ENCODE data around the gene TMOD3. TPM values are rescaled to one million over a fixed set of nuclear protein-coding genes. Genes with fewer than 3 reads are reported as not detected.

Gene TMOD3
- total RNA-seq, 1 donor from 2014 or later, result 37.4 TPM

- Mint-ChIP-seq H3K4me3 (ENCODE audit: low read depth) (no peak overlapping the region), H3K4me1 (ENCODE audit: low read depth) (peaks cover 12% of the 10 kb centered on the region), H3K27ac (no peak overlapping the region), H3K9me3 (ENCODE audit: low read depth) (no peaks in the 10 kb centered on the region), H3K27me3 (no peaks in the 10 kb centered on the region), H3K36me3 (ENCODE audit: insufficient read depth) (peaks cover 15% of the 10 kb centered on the region)
- DNase-seq (ENCODE audit: low spot score, unreplicated experiment), result no peak
- no peak for TF ChIP-seq CTCF (IDR thresholded peaks at IDR 0.05; ENCODE audit: unreplicated experiment)
Measured at GRCh38 chr15:51876169-51876568, 46.7 kb downstream of the TMOD3 start.

DNA sequence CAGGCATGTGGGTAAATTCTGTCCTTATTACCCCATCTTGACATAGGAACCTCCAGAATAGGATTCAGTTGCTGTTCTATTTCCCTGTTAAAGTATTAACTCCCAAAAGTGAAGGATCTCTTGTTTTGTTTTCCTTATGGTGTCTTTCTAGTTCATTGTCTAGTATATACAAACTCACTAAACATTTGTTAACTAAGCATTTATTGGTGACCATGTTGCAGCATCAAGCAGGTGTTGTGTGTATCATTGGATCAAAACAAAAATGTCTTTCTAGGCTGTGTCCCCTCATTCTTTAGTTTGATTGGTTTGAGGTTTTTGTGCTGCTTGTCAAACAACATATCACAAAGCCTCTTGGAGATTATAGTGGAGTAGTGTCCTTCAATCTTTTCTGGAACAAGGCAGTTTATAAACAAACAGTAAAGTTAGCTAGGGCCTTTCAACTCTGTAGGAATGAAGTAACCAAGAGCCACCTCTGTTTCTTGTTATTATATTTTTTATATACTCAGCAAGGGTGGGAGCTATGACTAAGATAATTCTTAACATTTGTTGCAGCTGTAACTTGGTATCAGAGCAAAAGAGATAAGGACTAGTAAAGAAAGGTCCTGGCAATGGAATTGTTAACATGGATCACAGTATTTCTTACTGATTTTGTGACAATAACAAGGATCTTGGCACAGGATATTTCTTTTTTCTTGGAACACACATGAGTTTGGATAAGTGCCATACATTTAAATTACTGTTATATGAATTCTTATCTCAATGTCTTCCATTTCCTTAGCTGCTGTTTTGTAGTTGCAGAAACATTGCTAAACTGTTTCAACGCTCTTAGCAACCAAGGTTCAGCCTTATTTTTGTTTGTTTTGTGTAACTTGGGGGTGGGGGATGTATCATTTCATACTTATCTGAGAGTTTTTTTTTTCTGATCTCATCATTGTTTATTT lies 49.3 kb downstream of the TMOD3 start:
- no peak for DNase-seq (ENCODE audit: low spot score, unreplicated experiment)
- H3K4me1 Mint-ChIP-seq (ENCODE audit: low read depth), result peaks cover 12% of the 10 kb centered on the region
- no peak for TF ChIP-seq CTCF (IDR thresholded peaks at IDR 0.05; ENCODE audit: unreplicated experiment)
- H3K9me3 Mint-ChIP-seq (ENCODE audit: low read depth), result no peaks in the 10 kb centered on the region
- H3K27ac Mint-ChIP-seq, result peak overlapping the region; percentile 49
- no peaks in the 10 kb centered on the region for H3K27me3 Mint-ChIP-seq
- H3K36me3 Mint-ChIP-seq (ENCODE audit: insufficient read depth), result peaks cover 12% of the 10 kb centered on the region
- no peak overlapping the region for H3K4me3 Mint-ChIP-seq (ENCODE audit: low read depth)

- Mint-ChIP-seq H3K9me3 (ENCODE audit: low read depth) (no peaks in the 10 kb centered on the region), H3K4me3 (ENCODE audit: low read depth) (no peak overlapping the region), H3K27me3 (no peaks in the 10 kb centered on the region), H3K4me1 (ENCODE audit: low read depth) (peaks cover 12% of the 10 kb centered on the region), H3K36me3 (ENCODE audit: insufficient read depth) (peaks cover 13% of the 10 kb centered on the region), H3K27ac (no peak overlapping the region)
- TF ChIP-seq CTCF (IDR thresholded peaks at IDR 0.05; ENCODE audit: unreplicated experiment), result no peak
- DNase-seq (ENCODE audit: low spot score, unreplicated experiment), result no peak
Measured at GRCh38 chr15:51879555-51879954, 50.1 kb downstream of the TMOD3 start.

DNA sequence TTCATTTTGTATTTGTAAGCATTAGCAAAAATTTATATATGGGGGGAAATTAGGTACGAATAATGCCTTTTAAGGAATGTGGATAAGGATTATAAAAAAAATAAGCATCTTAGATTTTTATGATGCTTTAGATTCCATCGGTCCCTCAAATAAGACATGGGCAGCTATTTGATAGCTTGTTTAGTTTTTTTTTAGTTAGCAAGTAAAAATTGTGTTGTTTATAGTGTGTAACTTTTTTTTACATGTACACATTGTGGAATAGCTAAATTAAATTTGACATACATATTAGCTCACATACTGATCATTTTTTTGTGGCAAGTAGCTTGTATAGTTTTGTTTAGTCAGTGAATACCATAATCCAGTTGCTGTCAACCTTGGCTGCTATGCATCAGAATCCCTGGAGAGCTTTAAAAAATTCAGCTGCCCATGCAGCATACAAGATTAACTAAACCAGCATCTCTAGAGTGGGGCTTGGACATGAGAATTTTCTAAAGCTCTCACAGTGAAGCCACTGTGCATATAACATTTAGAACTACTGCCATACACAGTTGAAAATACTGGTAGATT lies 53.9 kb downstream of the TMOD3 start:
- no peak for DNase-seq (ENCODE audit: low spot score, unreplicated experiment)
- H3K4me3 Mint-ChIP-seq (ENCODE audit: low read depth), result no peak overlapping the region
- H3K36me3 Mint-ChIP-seq (ENCODE audit: insufficient read depth), result peaks cover 14% of the 10 kb centered on the region
- H3K27me3 Mint-ChIP-seq, result no peaks in the 10 kb centered on the region
- H3K9me3 Mint-ChIP-seq (ENCODE audit: low read depth), result peaks cover 2% of the 10 kb centered on the region
- TF ChIP-seq CTCF (IDR thresholded peaks at IDR 0.05; ENCODE audit: unreplicated experiment), result no peak
- H3K27ac Mint-ChIP-seq, result no peak overlapping the region
- H3K4me1 Mint-ChIP-seq (ENCODE audit: low read depth), result peaks cover 14% of the 10 kb centered on the region

GRCh38 chr15:51884041-51884440 lies 54.6 kb downstream of the TMOD3 start:
- no peak overlapping the region for H3K4me3 Mint-ChIP-seq (ENCODE audit: low read depth)
- peaks cover 15% of the 10 kb centered on the region for H3K36me3 Mint-ChIP-seq (ENCODE audit: insufficient read depth)
- no peaks in the 10 kb centered on the region for H3K27me3 Mint-ChIP-seq
- peaks cover 2% of the 10 kb centered on the region for H3K9me3 Mint-ChIP-seq (ENCODE audit: low read depth)
- no peak for TF ChIP-seq CTCF (IDR thresholded peaks at IDR 0.05; ENCODE audit: unreplicated experiment)
- peaks cover 7% of the 10 kb centered on the region for H3K4me1 Mint-ChIP-seq (ENCODE audit: low read depth)
- no peak for DNase-seq (ENCODE audit: low spot score, unreplicated experiment)
- H3K27ac Mint-ChIP-seq, result no peak overlapping the region
